Astrocyte (in vitro differentiated cells and primary cell): Measurements from ENCODE around the gene SFPQ. TPM values are rescaled to one million over a fixed set of nuclear protein-coding genes. Genes with fewer than 3 reads are reported as not detected.

Experiments used
- DNase-seq: peaks from one replicate; pipeline ENCODE4 v3.0.0-alpha.2; 2010; ENCODE audit warnings: low read depth
- FAIRE-seq: peaks from 2 replicates; lab custom pipeline; 2011; peaks lifted over from hg19 to GRCh38; lab: Jason Lieb, UNC
- H2AFZ ChIP-seq: 2 replicates; pipeline ENCODE4 v1.6.0; 2012; ENCODE audit warnings: low read depth, low read length, inconsistent platforms
- H3K27ac ChIP-seq: 2 replicates; pipeline ENCODE4 v1.5.1; 2011; ENCODE audit warnings: low read depth, low read length, inconsistent platforms
- H3K27me3 ChIP-seq: 2 replicates; pipeline ENCODE4 v1.6.0; 2011; ENCODE audit warnings: low read length, inconsistent platforms; ENCODE audit not compliant: insufficient read depth
- H3K36me3 ChIP-seq: 2 replicates; pipeline ENCODE4 v1.5.1; 2011; ENCODE audit warnings: low read length, inconsistent platforms; ENCODE audit not compliant: insufficient read depth
- H3K4me1 ChIP-seq: 2 replicates; pipeline ENCODE4 v1.5.1; 2011; ENCODE audit warnings: low read length, inconsistent platforms; ENCODE audit not compliant: insufficient read depth
- H3K4me2 ChIP-seq: 2 replicates; pipeline ENCODE4 v1.6.0; 2012; ENCODE audit warnings: low read length, inconsistent platforms
- H3K4me3 ChIP-seq: 2 replicates; pipeline ENCODE4 v1.5.1; 2011; ENCODE audit warnings: low read depth, mild to moderate bottlenecking, low read length, inconsistent platforms; ENCODE audit not compliant: insufficient read depth
- H3K79me2 ChIP-seq: 2 replicates; pipeline ENCODE4 v1.6.0; 2012; ENCODE audit warnings: mild to moderate bottlenecking, low read length, inconsistent platforms; ENCODE audit not compliant: insufficient read depth
- H3K9ac ChIP-seq: 2 replicates; pipeline ENCODE4 v1.6.0; 2012; ENCODE audit warnings: mild to moderate bottlenecking, low read length, inconsistent platforms
- H3K9me3 ChIP-seq: 2 replicates; pipeline ENCODE4 v1.5.1; 2012; ENCODE audit warnings: low read depth, mild to moderate bottlenecking, low read length, inconsistent platforms; ENCODE audit not compliant: insufficient read depth
- H4K20me1 ChIP-seq: 2 replicates; pipeline ENCODE4 v1.6.0; 2012; ENCODE audit warnings: low read length, inconsistent platforms; ENCODE audit not compliant: insufficient read depth
- H3K27ac Mint-ChIP-seq: one replicate; pipeline ENCODE4 v1.8.0; 2021; ENCODE audit warnings: mild to moderate bottlenecking, mixed read lengths; ENCODE audit not compliant: unreplicated experiment
- H3K27me3 Mint-ChIP-seq: one replicate; pipeline ENCODE4 v1.8.0; 2021; ENCODE audit warnings: low read depth, mixed read lengths; ENCODE audit not compliant: unreplicated experiment
- H3K36me3 Mint-ChIP-seq: one replicate; pipeline ENCODE4 v1.8.0; 2021; ENCODE audit warnings: low read depth, mixed read lengths; ENCODE audit not compliant: unreplicated experiment
- H3K4me1 Mint-ChIP-seq: one replicate; pipeline ENCODE4 v1.8.0; 2021; ENCODE audit warnings: low read depth, mixed read lengths; ENCODE audit not compliant: unreplicated experiment
- H3K4me3 Mint-ChIP-seq: one replicate; pipeline ENCODE4 v1.8.0; 2021; ENCODE audit warnings: mild to moderate bottlenecking, moderate library complexity, mixed read lengths; ENCODE audit not compliant: unreplicated experiment
- H3K9me3 Mint-ChIP-seq: one replicate; pipeline ENCODE4 v1.8.0; 2021; ENCODE audit warnings: mild to moderate bottlenecking, mixed read lengths; ENCODE audit not compliant: unreplicated experiment
- EZH2 ChIP-seq: IDR thresholded peaks from 2 replicates; pipeline ENCODE4 v1.6.1; 2012; ENCODE audit warnings: mild to moderate bottlenecking, low read length, inconsistent platforms; ENCODE audit not compliant: insufficient read depth
- total RNA-seq: library from RNA; stranded (reverse); gene quantifications from 2 replicates; pipeline ENCODE4 v1.2.1, GENCODE V29; 2021
- TF ChIP-seq, protein P1 (sequence below): IDR thresholded peaks from 2 replicates; pipeline ENCODE4 v1.5.1; 2011; ENCODE audit warnings: low read depth, mild to moderate bottlenecking, inconsistent platforms, low read length, moderate library complexity; ENCODE audit not compliant: insufficient read depth

Gene SFPQ
- total RNA-seq, 1 donor from 2014 or later = 209 TPM

DNA sequence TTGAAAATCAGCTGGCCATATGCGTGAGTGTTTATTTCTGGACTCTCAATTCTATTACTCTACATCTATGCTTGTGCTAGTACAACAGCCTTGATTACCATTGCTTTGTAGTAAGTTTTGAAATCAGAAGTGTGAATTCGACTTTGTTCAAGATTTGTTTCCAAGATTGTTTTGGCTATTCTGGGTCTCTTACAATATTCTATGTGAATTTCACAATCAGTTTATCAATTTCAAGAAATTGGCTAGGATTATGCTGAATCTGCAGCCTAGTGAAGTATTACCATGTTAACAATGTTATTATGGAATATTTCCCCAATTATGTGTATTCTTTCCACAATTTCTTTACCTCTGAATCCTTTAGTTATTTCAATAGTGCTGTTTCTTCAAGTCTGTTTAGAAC lies 19.5 kb downstream of the SFPQ start:
- H3K9me3 Mint-ChIP-seq = no peaks in the 10 kb centered on the region
- Histone ChIP-seq H3K9ac (no peak overlapping the region), H3K27ac (no peak overlapping the region), H3K36me3 (peaks cover 35% of the 10 kb centered on the region), H3K4me1 (no peaks in the 10 kb centered on the region), H3K9me3 (no peaks in the 10 kb centered on the region), H3K27me3 (no peaks in the 10 kb centered on the region), H3K4me3 (no peak overlapping the region), H4K20me1 (peaks cover 53% of the 10 kb centered on the region), H3K4me2 (no peak overlapping the region), H3K79me2 (peaks cover 10% of the 10 kb centered on the region), H2AFZ (no peak overlapping the region)
- H3K27me3 Mint-ChIP-seq = no peaks in the 10 kb centered on the region
- FAIRE-seq = no peak
- H3K4me1 Mint-ChIP-seq = peaks cover 8% of the 10 kb centered on the region
- TF ChIP-seq, protein P1, sequence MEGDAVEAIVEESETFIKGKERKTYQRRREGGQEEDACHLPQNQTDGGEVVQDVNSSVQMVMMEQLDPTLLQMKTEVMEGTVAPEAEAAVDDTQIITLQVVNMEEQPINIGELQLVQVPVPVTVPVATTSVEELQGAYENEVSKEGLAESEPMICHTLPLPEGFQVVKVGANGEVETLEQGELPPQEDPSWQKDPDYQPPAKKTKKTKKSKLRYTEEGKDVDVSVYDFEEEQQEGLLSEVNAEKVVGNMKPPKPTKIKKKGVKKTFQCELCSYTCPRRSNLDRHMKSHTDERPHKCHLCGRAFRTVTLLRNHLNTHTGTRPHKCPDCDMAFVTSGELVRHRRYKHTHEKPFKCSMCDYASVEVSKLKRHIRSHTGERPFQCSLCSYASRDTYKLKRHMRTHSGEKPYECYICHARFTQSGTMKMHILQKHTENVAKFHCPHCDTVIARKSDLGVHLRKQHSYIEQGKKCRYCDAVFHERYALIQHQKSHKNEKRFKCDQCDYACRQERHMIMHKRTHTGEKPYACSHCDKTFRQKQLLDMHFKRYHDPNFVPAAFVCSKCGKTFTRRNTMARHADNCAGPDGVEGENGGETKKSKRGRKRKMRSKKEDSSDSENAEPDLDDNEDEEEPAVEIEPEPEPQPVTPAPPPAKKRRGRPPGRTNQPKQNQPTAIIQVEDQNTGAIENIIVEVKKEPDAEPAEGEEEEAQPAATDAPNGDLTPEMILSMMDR = no peak
- TF ChIP-seq EZH2 = no peak
- no peak overlapping the region for H3K4me3 Mint-ChIP-seq
- peaks cover 15% of the 10 kb centered on the region for H3K36me3 Mint-ChIP-seq
- DNase-seq = no peak
- no peak overlapping the region for H3K27ac Mint-ChIP-seq

- Mint-ChIP-seq H3K4me1 (no peaks in the 10 kb centered on the region), H3K4me3 (no peak overlapping the region), H3K9me3 (no peaks in the 10 kb centered on the region), H3K36me3 (peaks cover 13% of the 10 kb centered on the region), H3K27me3 (no peaks in the 10 kb centered on the region), H3K27ac (no peak overlapping the region)
- TF ChIP-seq, protein P1 = no peak
- no peak for TF ChIP-seq EZH2
- Histone ChIP-seq H3K79me2 (no peaks in the 10 kb centered on the region), H3K27me3 (no peaks in the 10 kb centered on the region), H3K36me3 (peaks cover 20% of the 10 kb centered on the region), H3K4me1 (no peaks in the 10 kb centered on the region), H3K4me2 (no peak overlapping the region), H3K9ac (no peak overlapping the region), H2AFZ (no peak overlapping the region), H3K4me3 (no peak overlapping the region), H3K27ac (no peak overlapping the region), H3K9me3 (no peaks in the 10 kb centered on the region), H4K20me1 (peaks cover 39% of the 10 kb centered on the region)
- DNase-seq (no peak), FAIRE-seq (no peak)
Measured at GRCh38 chr1:35172022-35172421, 20.9 kb downstream of the SFPQ start.

- H3K4me3 Mint-ChIP-seq = no peak overlapping the region
- Histone ChIP-seq H3K9me3 (no peaks in the 10 kb centered on the region), H3K4me2 (no peak overlapping the region), H3K4me1 (no peaks in the 10 kb centered on the region), H4K20me1 (peaks cover 34% of the 10 kb centered on the region), H3K27ac (no peak overlapping the region), H3K9ac (no peak overlapping the region), H3K79me2 (no peaks in the 10 kb centered on the region), H3K27me3 (no peaks in the 10 kb centered on the region), H2AFZ (no peak overlapping the region), H3K36me3 (peaks cover 16% of the 10 kb centered on the region), H3K4me3 (no peak overlapping the region)
- TF ChIP-seq, protein P1 = no peak
- TF ChIP-seq EZH2 = no peak
- H3K4me1 Mint-ChIP-seq = no peaks in the 10 kb centered on the region
- no peaks in the 10 kb centered on the region for H3K9me3 Mint-ChIP-seq
- DNase-seq = no peak
- peaks cover 13% of the 10 kb centered on the region for H3K36me3 Mint-ChIP-seq
- H3K27me3 Mint-ChIP-seq = no peaks in the 10 kb centered on the region
- H3K27ac Mint-ChIP-seq = no peak overlapping the region
- FAIRE-seq = no peak
Measured at GRCh38 chr1:35171579-35171978, 21.4 kb downstream of the SFPQ start.
